ENCODE data around the gene PRR13.

DNA sequence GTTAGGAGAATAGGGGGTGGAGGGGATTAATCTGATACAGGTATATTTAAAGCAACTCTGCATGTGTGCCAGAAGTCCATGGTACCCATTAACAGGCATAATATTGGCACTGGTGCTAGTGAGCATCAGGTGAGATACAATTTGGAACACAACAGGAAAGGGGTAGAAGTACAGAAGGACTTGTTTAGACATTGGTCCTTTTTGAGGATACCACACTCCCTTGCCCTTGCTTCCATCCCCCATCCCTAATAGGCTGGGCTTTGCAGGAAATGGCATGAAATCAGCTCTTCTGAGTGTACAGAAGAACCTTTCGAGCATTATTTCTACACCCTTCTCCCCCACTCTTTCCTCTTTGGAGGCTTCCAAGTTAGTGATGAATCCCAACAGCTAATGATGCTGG is 26.7 kb downstream of the PRR13 start:
- TF ChIP-seq POLR2A (IDR thresholded peaks at IDR 0.05; ENCODE audit: low read length): no peak
- no peak for TF ChIP-seq GATA1 (IDR thresholded peaks at IDR 0.05; ENCODE audit: low read depth, low read length)

All from erythroblast (primary cell).